HepG2 (cell line): ENCODE data around the gene IFI27.

ENCODE experiments used
- JDP2 ChIP-seq: sonication (generic); formaldehyde crosslinking; IDR thresholded peaks from 2 replicates; pipeline ENCODE4 v1.8.1; 2022; ENCODE audit warnings: missing genetic modification reagents, borderline replicate concordance
- TF ChIP-seq, protein P1 (sequence below), 2 experiments: sonication (generic) in 1 of 2; formaldehyde crosslinking in 1 of 2; IDR thresholded peaks; 2 replicates each; pipeline versions ENCODE4 v1.5.1 to v1.6.1; 2011 to 2020; ENCODE audit warnings: borderline replicate concordance in 1 of 2, low read depth in 1 of 2, low read length in 1 of 2, mild to moderate bottlenecking in 1 of 2, missing genetic modification reagents in 1 of 2, moderate library complexity in 1 of 2
- TF ChIP-seq, protein P2 (sequence below): sonication (generic); formaldehyde crosslinking; IDR thresholded peaks from 2 replicates; pipeline ENCODE4 v1.5.0; 2020; ENCODE audit warnings: mild to moderate bottlenecking, missing genetic modification reagents, moderate library complexity

DNA sequence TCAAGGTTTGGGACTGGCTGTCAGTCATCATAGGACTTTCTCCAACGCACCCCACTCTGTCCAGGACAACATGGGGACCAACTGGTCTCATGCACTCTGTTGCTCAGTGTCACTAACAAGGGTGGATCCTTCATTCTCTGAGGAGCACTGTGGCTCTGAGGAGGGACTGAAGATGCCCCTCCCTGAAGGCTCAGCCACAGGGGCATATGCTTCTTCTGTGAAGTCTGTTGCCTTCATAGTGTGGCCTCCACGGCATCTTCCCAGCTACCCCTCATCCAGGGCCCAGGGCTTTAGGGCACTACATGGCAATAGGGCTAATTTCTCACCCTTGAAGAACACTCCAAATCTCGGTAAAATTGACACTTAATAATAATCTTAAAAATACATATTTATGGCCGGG is 33.2 kb downstream of the IFI27 start:
- TF ChIP-seq JDP2 (CRISPR knock-in tag): no peak
- TF ChIP-seq, protein P1, sequence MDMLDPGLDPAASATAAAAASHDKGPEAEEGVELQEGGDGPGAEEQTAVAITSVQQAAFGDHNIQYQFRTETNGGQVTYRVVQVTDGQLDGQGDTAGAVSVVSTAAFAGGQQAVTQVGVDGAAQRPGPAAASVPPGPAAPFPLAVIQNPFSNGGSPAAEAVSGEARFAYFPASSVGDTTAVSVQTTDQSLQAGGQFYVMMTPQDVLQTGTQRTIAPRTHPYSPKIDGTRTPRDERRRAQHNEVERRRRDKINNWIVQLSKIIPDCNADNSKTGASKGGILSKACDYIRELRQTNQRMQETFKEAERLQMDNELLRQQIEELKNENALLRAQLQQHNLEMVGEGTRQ (IDR thresholded peaks at IDR 0.05; ENCODE audit: low read depth, low read length): no peak
- TF ChIP-seq, protein P1 (CRISPR knock-in tag; IDR thresholded peaks at IDR 0.05; ENCODE audit: borderline replicate concordance): no peak
- TF ChIP-seq, protein P2, sequence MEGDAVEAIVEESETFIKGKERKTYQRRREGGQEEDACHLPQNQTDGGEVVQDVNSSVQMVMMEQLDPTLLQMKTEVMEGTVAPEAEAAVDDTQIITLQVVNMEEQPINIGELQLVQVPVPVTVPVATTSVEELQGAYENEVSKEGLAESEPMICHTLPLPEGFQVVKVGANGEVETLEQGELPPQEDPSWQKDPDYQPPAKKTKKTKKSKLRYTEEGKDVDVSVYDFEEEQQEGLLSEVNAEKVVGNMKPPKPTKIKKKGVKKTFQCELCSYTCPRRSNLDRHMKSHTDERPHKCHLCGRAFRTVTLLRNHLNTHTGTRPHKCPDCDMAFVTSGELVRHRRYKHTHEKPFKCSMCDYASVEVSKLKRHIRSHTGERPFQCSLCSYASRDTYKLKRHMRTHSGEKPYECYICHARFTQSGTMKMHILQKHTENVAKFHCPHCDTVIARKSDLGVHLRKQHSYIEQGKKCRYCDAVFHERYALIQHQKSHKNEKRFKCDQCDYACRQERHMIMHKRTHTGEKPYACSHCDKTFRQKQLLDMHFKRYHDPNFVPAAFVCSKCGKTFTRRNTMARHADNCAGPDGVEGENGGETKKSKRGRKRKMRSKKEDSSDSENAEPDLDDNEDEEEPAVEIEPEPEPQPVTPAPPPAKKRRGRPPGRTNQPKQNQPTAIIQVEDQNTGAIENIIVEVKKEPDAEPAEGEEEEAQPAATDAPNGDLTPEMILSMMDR (CRISPR knock-in tag): no peak
